H9 (cell line): Measurements from ENCODE around the gene SMARCC1. TPM values are rescaled to one million over a fixed set of nuclear protein-coding genes. Genes with fewer than 3 reads are reported as not detected.

Experiments
- DNase-seq: peaks from one replicate; pipeline ENCODE4 v3.0.0-alpha.2; 2017
- H2AFZ ChIP-seq: one replicate; pipeline ENCODE4 v1.6.1; 2013; ENCODE audit warnings: mild to moderate bottlenecking, low read length, control low read depth, moderate library complexity
- H2AK5ac ChIP-seq: 2 replicates; pipeline ENCODE4 v1.6.1; 2013; ENCODE audit warnings: low read length, control low read depth, mixed read lengths; ENCODE audit not compliant: insufficient read length
- H2BK120ac ChIP-seq: one replicate; pipeline ENCODE4 v1.6.1; 2013; ENCODE audit warnings: low read depth, mild to moderate bottlenecking, low read length, control low read depth, inconsistent platforms; ENCODE audit not compliant: poor library complexity, severe bottlenecking
- H2BK12ac ChIP-seq: 2 replicates; pipeline ENCODE4 v1.6.1; 2013; ENCODE audit warnings: low read length, control low read depth, mixed read lengths, low read depth; ENCODE audit not compliant: insufficient read length
- H2BK15ac ChIP-seq: 2 replicates; pipeline ENCODE4 v1.6.1; 2013; ENCODE audit warnings: low read depth, low read length, control low read depth
- H2BK20ac ChIP-seq: one replicate; pipeline ENCODE4 v1.6.1; 2013; ENCODE audit warnings: low read depth, mild to moderate bottlenecking, low read length, control low read depth, inconsistent platforms; ENCODE audit not compliant: poor library complexity, severe bottlenecking
- H2BK5ac ChIP-seq: 2 replicates; pipeline ENCODE4 v1.6.1; 2013; ENCODE audit warnings: low read length, control low read depth, mixed read lengths; ENCODE audit not compliant: insufficient read length
- H3K14ac ChIP-seq: 2 replicates; pipeline ENCODE4 v1.6.1; 2013; ENCODE audit warnings: low read length, control low read depth; ENCODE audit not compliant: insufficient read depth
- H3K18ac ChIP-seq: 2 replicates; pipeline ENCODE4 v1.6.1; 2013; ENCODE audit warnings: low read depth, mild to moderate bottlenecking, mixed read lengths, low read length, control low read depth; ENCODE audit not compliant: insufficient read length
- H3K23ac ChIP-seq: 2 replicates; pipeline ENCODE4 v1.6.1; 2013; ENCODE audit warnings: low read length, control low read depth, mixed read lengths, low read depth; ENCODE audit not compliant: insufficient read length
- H3K23me2 ChIP-seq: 2 replicates; pipeline ENCODE4 v1.6.1; 2013; ENCODE audit warnings: low read depth, mild to moderate bottlenecking, mixed read lengths, low read length, control low read depth; ENCODE audit not compliant: insufficient read length, poor library complexity, severe bottlenecking
- H3K27ac ChIP-seq: 2 replicates; pipeline ENCODE4 v1.5.1; 2013; ENCODE audit warnings: low read length, control low read depth, mixed read lengths, low read depth; ENCODE audit not compliant: insufficient read length
- H3K27me3 ChIP-seq: 2 replicates; pipeline ENCODE4 v1.6.1; 2013; ENCODE audit warnings: low read length, control low read depth, inconsistent platforms; ENCODE audit not compliant: insufficient read depth
- H3K4ac ChIP-seq: 2 replicates; pipeline ENCODE4 v1.6.1; 2013; ENCODE audit warnings: low read depth, mild to moderate bottlenecking, control low read depth, inconsistent platforms, low read length, moderate library complexity
- H3K4me1 ChIP-seq: 2 replicates; pipeline ENCODE4 v1.6.1; 2013; ENCODE audit warnings: low read length, control low read depth, inconsistent platforms; ENCODE audit not compliant: insufficient read depth
- H3K4me2 ChIP-seq: 2 replicates; pipeline ENCODE4 v1.6.1; 2013; ENCODE audit warnings: low read length, control low read depth, mixed read lengths; ENCODE audit not compliant: insufficient read length, insufficient read depth
- H3K56ac ChIP-seq: 2 replicates; pipeline ENCODE4 v1.6.1; 2013; ENCODE audit warnings: low read depth, mild to moderate bottlenecking, mixed read lengths, low read length, control low read depth; ENCODE audit not compliant: insufficient read length
- H3K79me1 ChIP-seq: 2 replicates; pipeline ENCODE4 v1.6.1; 2013; ENCODE audit warnings: low read depth, mild to moderate bottlenecking, moderate library complexity, low read length, control low read depth, inconsistent platforms; ENCODE audit not compliant: insufficient read depth, poor library complexity, severe bottlenecking
- H3K79me2 ChIP-seq: 2 replicates; pipeline ENCODE4 v1.6.1; 2013; ENCODE audit warnings: low read length, control low read depth, inconsistent platforms; ENCODE audit not compliant: insufficient read depth
- H3K9ac ChIP-seq: 2 replicates; pipeline ENCODE4 v1.6.1; 2013; ENCODE audit warnings: low read length, control low read depth, mixed read lengths; ENCODE audit not compliant: insufficient read length; ENCODE audit errors: extremely low read depth
- H3K9me3 ChIP-seq: one replicate; pipeline ENCODE4 v1.6.1; 2013; ENCODE audit warnings: low read depth, low read length, inconsistent platforms; ENCODE audit not compliant: control insufficient read depth
- H3T11ph ChIP-seq: one replicate; pipeline ENCODE4 v1.6.1; 2013; ENCODE audit warnings: mild to moderate bottlenecking, low read length, control low read depth, inconsistent platforms
- H4K20me1 ChIP-seq: one replicate; pipeline ENCODE4 v1.6.1; 2013; ENCODE audit not compliant: control insufficient read depth, insufficient read length, insufficient read depth
- H4K5ac ChIP-seq: 2 replicates; pipeline ENCODE4 v1.6.1; 2013; ENCODE audit warnings: low read depth, mild to moderate bottlenecking, mixed read lengths, low read length, control low read depth; ENCODE audit not compliant: insufficient read length
- H4K8ac ChIP-seq: replicated peaks from 2 replicates; pipeline ENCODE4 v1.6.1; 2013; ENCODE audit warnings: low read length, control low read depth, mixed read lengths, low read depth; ENCODE audit not compliant: insufficient read length
- H4K91ac ChIP-seq: 2 replicates; pipeline ENCODE4 v1.6.1; 2013; ENCODE audit warnings: low read depth, mild to moderate bottlenecking, moderate library complexity, mixed read lengths, low read length, control low read depth; ENCODE audit not compliant: insufficient read length
- H3K27ac Mint-ChIP-seq, 3 experiments: 2 replicates in 2 of 3; 3 replicates in 1 of 3; pipeline ENCODE4 v1.8.0; 2020 to 2021; ENCODE audit warnings: mixed read lengths in 3 of 3, mild to moderate bottlenecking in 1 of 3, moderate library complexity in 1 of 3
- H3K27me3 Mint-ChIP-seq: 2 replicates; pipeline ENCODE4 v1.8.0; 2021; ENCODE audit warnings: low read depth, mild to moderate bottlenecking, moderate library complexity, mixed read lengths
- H3K36me3 Mint-ChIP-seq, 3 experiments: 2 replicates in 2 of 3; 3 replicates in 1 of 3; pipeline ENCODE4 v1.8.0; 2020 to 2021; ENCODE audit warnings: low read depth in 3 of 3, mixed read lengths in 3 of 3; ENCODE audit not compliant: insufficient read depth in 1 of 3
- H3K4me1 Mint-ChIP-seq, 2 experiments: 2 replicates each; pipeline ENCODE4 v1.8.0; 2020; ENCODE audit warnings: mixed read lengths in 2 of 2
- H3K4me3 Mint-ChIP-seq, 2 experiments: 2 replicates in 1 of 2; 3 replicates in 1 of 2; pipeline ENCODE4 v1.8.0; 2020 to 2021; ENCODE audit warnings: mild to moderate bottlenecking in 2 of 2, mixed read lengths in 2 of 2, moderate library complexity in 1 of 2
- H3K9me3 Mint-ChIP-seq, 2 experiments: 2 replicates in 1 of 2; 3 replicates in 1 of 2; pipeline ENCODE4 v1.8.0; 2020; ENCODE audit warnings: mild to moderate bottlenecking in 2 of 2, mixed read lengths in 2 of 2, moderate library complexity in 1 of 2
- WGBS: extraction: QIAGEN DNeasy Blood & Tissue Kit; methylation state at CpG from one replicate; pipeline ENCODE4 v1.1.7; 2013; ENCODE audit warnings: missing lambda C conversion rate, low lambda C conversion rate, mixed read lengths; ENCODE audit not compliant: insufficient read length; ENCODE audit errors: extremely low coverage; 5-methylcytosine and 5-hydroxymethylcytosine counted together
- total RNA-seq: library from RNA; stranded (reverse); gene quantifications from 2 replicates; pipeline ENCODE4 v1.2.1, GENCODE V29; 2021
- TF ChIP-seq, protein P1 (sequence below): fragments of 200-600 bp; sonication (generic); conservative IDR thresholded peaks from 3 replicates; pipeline ENCODE4 v1.8.0; 2021; ENCODE audit warnings: antibody characterized with exemption, mild to moderate bottlenecking

The SMARCC1 gene
- total RNA-seq, 1 experiment from 2014 or later: 274 TPM

DNA sequence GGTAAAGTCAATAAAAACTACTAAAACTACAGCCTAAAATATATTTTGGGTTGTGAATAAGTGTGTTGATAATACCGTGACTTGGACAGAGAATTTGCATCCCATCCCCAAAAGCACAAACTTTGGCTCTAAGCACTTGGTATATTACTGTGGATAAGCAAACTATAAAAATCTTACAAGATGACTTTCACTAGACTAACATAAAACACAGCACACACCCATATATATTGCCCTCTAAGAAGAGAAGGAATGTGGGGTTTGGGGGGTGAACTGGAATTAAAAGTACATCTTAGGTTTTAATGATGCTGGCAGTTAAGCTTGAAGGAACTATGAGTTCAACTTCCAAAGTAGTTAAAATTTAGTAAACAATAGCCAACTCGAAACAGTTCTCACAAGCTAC lies 174.4 kb downstream of the SMARCC1 start:
- Histone ChIP-seq H3K79me1 (peaks cover 3% of the 10 kb centered on the region), H3K56ac (no peak overlapping the region), H2BK20ac (no peak overlapping the region), H4K91ac (no peak overlapping the region), H2BK12ac (no peak overlapping the region), H3K9me3 (no peaks in the 10 kb centered on the region), H2AK5ac (no peak overlapping the region), H3K23ac (no peak overlapping the region), H2AFZ (no peak overlapping the region), H4K8ac (no peak overlapping the region), H3K4me2 (no peak overlapping the region), H3K23me2 (no peaks in the 10 kb centered on the region), H2BK5ac (no peak overlapping the region), H2BK15ac (no peak overlapping the region), H3K4me1 (no peaks in the 10 kb centered on the region), H3K14ac (no peak overlapping the region), H4K5ac (no peak overlapping the region), H4K20me1 (no peaks in the 10 kb centered on the region), H3K4ac (no peak overlapping the region), H2BK120ac (no peak overlapping the region), H3K79me2 (0 out of 2 replicates have a peak, but pooled peaks cover 2% of the 10 kb centered on the region), H3K18ac (no peak overlapping the region), H3K27ac (no peak overlapping the region), H3T11ph (no peak overlapping the region), H3K9ac (no peak overlapping the region), H3K27me3 (no peaks in the 10 kb centered on the region)
- TF ChIP-seq, protein P1, sequence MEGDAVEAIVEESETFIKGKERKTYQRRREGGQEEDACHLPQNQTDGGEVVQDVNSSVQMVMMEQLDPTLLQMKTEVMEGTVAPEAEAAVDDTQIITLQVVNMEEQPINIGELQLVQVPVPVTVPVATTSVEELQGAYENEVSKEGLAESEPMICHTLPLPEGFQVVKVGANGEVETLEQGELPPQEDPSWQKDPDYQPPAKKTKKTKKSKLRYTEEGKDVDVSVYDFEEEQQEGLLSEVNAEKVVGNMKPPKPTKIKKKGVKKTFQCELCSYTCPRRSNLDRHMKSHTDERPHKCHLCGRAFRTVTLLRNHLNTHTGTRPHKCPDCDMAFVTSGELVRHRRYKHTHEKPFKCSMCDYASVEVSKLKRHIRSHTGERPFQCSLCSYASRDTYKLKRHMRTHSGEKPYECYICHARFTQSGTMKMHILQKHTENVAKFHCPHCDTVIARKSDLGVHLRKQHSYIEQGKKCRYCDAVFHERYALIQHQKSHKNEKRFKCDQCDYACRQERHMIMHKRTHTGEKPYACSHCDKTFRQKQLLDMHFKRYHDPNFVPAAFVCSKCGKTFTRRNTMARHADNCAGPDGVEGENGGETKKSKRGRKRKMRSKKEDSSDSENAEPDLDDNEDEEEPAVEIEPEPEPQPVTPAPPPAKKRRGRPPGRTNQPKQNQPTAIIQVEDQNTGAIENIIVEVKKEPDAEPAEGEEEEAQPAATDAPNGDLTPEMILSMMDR: no peak
- H3K36me3 Mint-ChIP-seq: peaks cover 58 to 89% (median 67%) of the 10 kb centered on the region in 3 experiments
- no peak overlapping the region for H3K4me3 Mint-ChIP-seq
- no peak overlapping the region for H3K27ac Mint-ChIP-seq
- no peaks in the 10 kb centered on the region for H3K9me3 Mint-ChIP-seq
- H3K4me1 Mint-ChIP-seq: 0 out of 4 replicates have a peak, but pooled peaks cover 0 to 3% of the 10 kb centered on the region in 2 experiments
- DNase-seq: no peak
- no CpG with 5 or more reads among the region's 2 CpGs for whole genome bisulfite sequencing
- H3K27me3 Mint-ChIP-seq: no peaks in the 10 kb centered on the region
